GM23338 (cell line): ENCODE results near the gene SLC49A4. TPM values are rescaled to one million over a fixed set of nuclear protein-coding genes. Genes with fewer than 3 reads are reported as not detected.

Experiments used
- ATAC-seq: fragments of 200-7000 bp; cut with Tn5 transposase; 3 replicates; pipeline ENCODE4 v1.9.1; 2020
- DNase-seq: peaks from one replicate; pipeline ENCODE4 v3.0.0-alpha.2; 2015; ENCODE audit warnings: low spot score
- H2AFZ ChIP-seq: fragments of 200-600 bp; sonication (generic); 2 replicates; pipeline ENCODE4 v1.8.0; 2016; ENCODE audit warnings: antibody characterized with exemption, mild to moderate bottlenecking, moderate library complexity
- H3F3A ChIP-seq: fragments of 200-600 bp; sonication (generic); replicated peaks from 2 replicates; pipeline ENCODE4 v1.8.0; 2017; ENCODE audit warnings: antibody characterized with exemption, mixed run types, low read depth
- H3K27ac ChIP-seq: fragments of 200-600 bp; sonication (generic); 2 replicates; pipeline ENCODE4 v1.6.1; 2016; ENCODE audit warnings: low read depth
- H3K27me3 ChIP-seq: fragments of 200-600 bp; sonication (generic); 2 replicates; pipeline ENCODE4 v1.8.0; 2016; ENCODE audit warnings: mild to moderate bottlenecking, mixed run types, moderate library complexity; ENCODE audit not compliant: insufficient read depth
- H3K36me3 ChIP-seq: fragments of 200-600 bp; sonication (generic); 2 replicates; pipeline ENCODE4 v1.8.0; 2016; ENCODE audit warnings: mild to moderate bottlenecking; ENCODE audit not compliant: insufficient read depth
- H3K4me1 ChIP-seq: fragments of 200-600 bp; sonication (generic); 2 replicates; pipeline ENCODE4 v1.8.0; 2016; ENCODE audit warnings: mild to moderate bottlenecking, moderate library complexity; ENCODE audit not compliant: insufficient read depth
- H3K4me2 ChIP-seq: fragments of 200-600 bp; sonication (generic); 2 replicates; pipeline ENCODE4 v1.7.1; 2017; ENCODE audit warnings: mixed run types
- H3K4me3 ChIP-seq: fragments of 200-600 bp; sonication (generic); 2 replicates; pipeline ENCODE4 v1.6.1; 2016; ENCODE audit warnings: mixed run types
- H3K79me2 ChIP-seq: fragments of 200-600 bp; sonication (generic); replicated peaks from 2 replicates; pipeline ENCODE4 v1.8.0; 2017; ENCODE audit warnings: mild to moderate bottlenecking; ENCODE audit not compliant: insufficient read depth
- H3K9me2 ChIP-seq: fragments of 200-600 bp; sonication (generic); 2 replicates; pipeline ENCODE4 v1.8.0; 2017; ENCODE audit not compliant: insufficient read depth
- H4K20me1 ChIP-seq: fragments of 200-600 bp; sonication (generic); replicated peaks from 2 replicates; pipeline ENCODE4 v1.8.0; 2017; ENCODE audit warnings: mild to moderate bottlenecking; ENCODE audit not compliant: insufficient read depth
- H3K27ac Mint-ChIP-seq: 2 replicates; pipeline ENCODE4 v1.8.0; 2020; ENCODE audit warnings: inconsistent platforms, mild to moderate bottlenecking, moderate library complexity, mixed read lengths
- H3K27me3 Mint-ChIP-seq: 3 replicates; pipeline ENCODE4 v1.8.0; 2022; ENCODE audit warnings: low read depth, mild to moderate bottlenecking, moderate library complexity, mixed read lengths, inconsistent platforms; ENCODE audit not compliant: insufficient read depth, poor library complexity
- H3K36me3 Mint-ChIP-seq: 3 replicates; pipeline ENCODE4 v1.8.0; 2021; ENCODE audit warnings: low read depth, mild to moderate bottlenecking, inconsistent platforms, moderate library complexity, mixed read lengths
- H3K4me1 Mint-ChIP-seq: 3 replicates; pipeline ENCODE4 v1.8.0; 2020; ENCODE audit warnings: mild to moderate bottlenecking, inconsistent platforms, mixed read lengths
- H3K4me3 Mint-ChIP-seq: 3 replicates; pipeline ENCODE4 v1.8.0; 2021; ENCODE audit warnings: moderate library complexity, mild to moderate bottlenecking, inconsistent platforms, mixed read lengths
- H3K9me3 Mint-ChIP-seq: 3 replicates; pipeline ENCODE4 v1.8.0; 2020; ENCODE audit warnings: moderate library complexity, mild to moderate bottlenecking, inconsistent platforms, mixed read lengths
- NANOG ChIP-seq: IDR thresholded peaks from 2 replicates; pipeline ENCODE4 v1.6.1; 2016; ENCODE audit warnings: antibody characterized with exemption, borderline replicate concordance
- POLR2AphosphoS5 ChIP-seq: IDR thresholded peaks from 2 replicates; pipeline ENCODE4 v1.6.1; 2016; ENCODE audit warnings: antibody characterized with exemption, low read depth
- STAT1 ChIP-seq: IDR thresholded peaks from one replicate; pipeline ENCODE4 v1.6.1; 2016; ENCODE audit warnings: antibody characterized with exemption; ENCODE audit not compliant: unreplicated experiment
- ZNF331 ChIP-seq: fragments of 250-450 bp; sonication (Bioruptor Pico); IDR thresholded peaks from 2 replicates; pipeline ENCODE4 v1.5.0; 2020; ENCODE audit warnings: low read depth, mild to moderate bottlenecking, moderate library complexity
- polyA plus RNA-seq: library from polyadenylated mRNA; unstranded; fragments of >200 nt; fragmentation: Nextera tagmentation; extraction: Ambion mirVana; gene quantifications from 2 replicates; pipeline ENCODE4 v1.2.1, GENCODE V29; 2016
- total RNA-seq: library from RNA; depleted of rRNA; stranded (reverse); fragments of >200 nt; shearing (Covaris generic); gene quantifications from 2 replicates; pipeline ENCODE4 v1.2.3, GENCODE V29; 2014
- TF ChIP-seq, protein P1 (sequence below): IDR thresholded peaks from 2 replicates; pipeline ENCODE4 v1.6.1; 2016; ENCODE audit warnings: antibody characterized with exemption
- TF ChIP-seq, protein P2 (sequence below): IDR thresholded peaks from one replicate; pipeline ENCODE4 v1.6.1; 2018; ENCODE audit warnings: antibody characterized with exemption; ENCODE audit not compliant: unreplicated experiment
- TF ChIP-seq, protein P3 (sequence below): fragments of 250-450 bp; sonication (Bioruptor Pico); IDR thresholded peaks from 2 replicates; pipeline ENCODE4 v1.5.0; 2020; ENCODE audit warnings: mild to moderate bottlenecking, moderate library complexity

Gene SLC49A4
- total and polyA plus RNA-seq, 2 experiments from 2014 or later: 3.7 to 16.8 TPM

DNA sequence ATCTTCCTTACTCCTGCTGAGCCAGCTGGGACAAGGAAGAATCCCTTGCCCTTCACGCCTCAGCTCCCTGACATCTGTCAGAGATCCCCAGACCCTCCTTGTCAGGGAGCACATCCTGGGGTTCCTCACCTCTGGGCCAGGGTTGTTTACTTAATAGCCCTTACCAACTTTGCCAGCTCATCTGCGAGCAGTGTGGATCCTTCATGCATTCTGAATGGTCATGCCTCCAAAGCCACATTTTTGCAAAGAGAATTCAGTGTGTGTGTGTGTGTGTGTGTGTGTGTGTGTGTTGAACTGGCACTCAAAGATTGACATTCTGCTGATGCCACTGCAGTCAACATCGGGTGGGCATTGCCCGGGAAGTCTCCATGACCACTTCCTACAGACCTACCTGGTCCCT is 112.6 kb downstream of the SLC49A4 start (continued):
- TF ChIP-seq, protein P1, sequence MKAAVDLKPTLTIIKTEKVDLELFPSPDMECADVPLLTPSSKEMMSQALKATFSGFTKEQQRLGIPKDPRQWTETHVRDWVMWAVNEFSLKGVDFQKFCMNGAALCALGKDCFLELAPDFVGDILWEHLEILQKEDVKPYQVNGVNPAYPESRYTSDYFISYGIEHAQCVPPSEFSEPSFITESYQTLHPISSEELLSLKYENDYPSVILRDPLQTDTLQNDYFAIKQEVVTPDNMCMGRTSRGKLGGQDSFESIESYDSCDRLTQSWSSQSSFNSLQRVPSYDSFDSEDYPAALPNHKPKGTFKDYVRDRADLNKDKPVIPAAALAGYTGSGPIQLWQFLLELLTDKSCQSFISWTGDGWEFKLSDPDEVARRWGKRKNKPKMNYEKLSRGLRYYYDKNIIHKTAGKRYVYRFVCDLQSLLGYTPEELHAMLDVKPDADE: no peak
- TF ChIP-seq, protein P2, sequence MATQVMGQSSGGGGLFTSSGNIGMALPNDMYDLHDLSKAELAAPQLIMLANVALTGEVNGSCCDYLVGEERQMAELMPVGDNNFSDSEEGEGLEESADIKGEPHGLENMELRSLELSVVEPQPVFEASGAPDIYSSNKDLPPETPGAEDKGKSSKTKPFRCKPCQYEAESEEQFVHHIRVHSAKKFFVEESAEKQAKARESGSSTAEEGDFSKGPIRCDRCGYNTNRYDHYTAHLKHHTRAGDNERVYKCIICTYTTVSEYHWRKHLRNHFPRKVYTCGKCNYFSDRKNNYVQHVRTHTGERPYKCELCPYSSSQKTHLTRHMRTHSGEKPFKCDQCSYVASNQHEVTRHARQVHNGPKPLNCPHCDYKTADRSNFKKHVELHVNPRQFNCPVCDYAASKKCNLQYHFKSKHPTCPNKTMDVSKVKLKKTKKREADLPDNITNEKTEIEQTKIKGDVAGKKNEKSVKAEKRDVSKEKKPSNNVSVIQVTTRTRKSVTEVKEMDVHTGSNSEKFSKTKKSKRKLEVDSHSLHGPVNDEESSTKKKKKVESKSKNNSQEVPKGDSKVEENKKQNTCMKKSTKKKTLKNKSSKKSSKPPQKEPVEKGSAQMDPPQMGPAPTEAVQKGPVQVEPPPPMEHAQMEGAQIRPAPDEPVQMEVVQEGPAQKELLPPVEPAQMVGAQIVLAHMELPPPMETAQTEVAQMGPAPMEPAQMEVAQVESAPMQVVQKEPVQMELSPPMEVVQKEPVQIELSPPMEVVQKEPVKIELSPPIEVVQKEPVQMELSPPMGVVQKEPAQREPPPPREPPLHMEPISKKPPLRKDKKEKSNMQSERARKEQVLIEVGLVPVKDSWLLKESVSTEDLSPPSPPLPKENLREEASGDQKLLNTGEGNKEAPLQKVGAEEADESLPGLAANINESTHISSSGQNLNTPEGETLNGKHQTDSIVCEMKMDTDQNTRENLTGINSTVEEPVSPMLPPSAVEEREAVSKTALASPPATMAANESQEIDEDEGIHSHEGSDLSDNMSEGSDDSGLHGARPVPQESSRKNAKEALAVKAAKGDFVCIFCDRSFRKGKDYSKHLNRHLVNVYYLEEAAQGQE: no peak
- no peak for TF ChIP-seq STAT1
- no peak for TF ChIP-seq NANOG

DNA sequence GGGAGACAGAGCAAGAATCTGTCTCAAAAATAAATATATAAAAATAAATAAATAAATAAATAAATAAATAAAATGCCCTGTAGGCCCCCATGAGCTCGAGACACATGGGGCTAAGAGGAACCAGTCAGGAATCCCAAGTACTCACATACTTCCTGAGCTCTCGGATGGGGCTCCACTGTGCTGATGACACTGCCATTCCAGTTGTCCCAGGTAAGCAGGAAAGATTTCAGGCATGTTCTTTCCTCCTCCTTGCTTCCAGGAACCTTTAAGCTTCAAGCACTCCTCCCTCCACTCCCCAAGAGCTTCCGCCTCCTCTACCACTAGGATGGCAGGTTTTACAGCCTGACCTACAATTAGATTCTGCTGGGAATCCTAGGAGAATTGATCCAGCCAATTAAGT is 113.4 kb downstream of the SLC49A4 start:
- Mint-ChIP-seq H3K4me3 (no peak overlapping the region), H3K4me1 (peaks cover 26% of the 10 kb centered on the region), H3K9me3 (no peaks in the 10 kb centered on the region), H3K27me3 (no peaks in the 10 kb centered on the region), H3K27ac (no peak overlapping the region), H3K36me3 (no peaks in the 10 kb centered on the region; the same call in 2 of the 3 replicates)
- no peak overlapping the region for H3K27ac ChIP-seq
- TF ChIP-seq, protein P3, sequence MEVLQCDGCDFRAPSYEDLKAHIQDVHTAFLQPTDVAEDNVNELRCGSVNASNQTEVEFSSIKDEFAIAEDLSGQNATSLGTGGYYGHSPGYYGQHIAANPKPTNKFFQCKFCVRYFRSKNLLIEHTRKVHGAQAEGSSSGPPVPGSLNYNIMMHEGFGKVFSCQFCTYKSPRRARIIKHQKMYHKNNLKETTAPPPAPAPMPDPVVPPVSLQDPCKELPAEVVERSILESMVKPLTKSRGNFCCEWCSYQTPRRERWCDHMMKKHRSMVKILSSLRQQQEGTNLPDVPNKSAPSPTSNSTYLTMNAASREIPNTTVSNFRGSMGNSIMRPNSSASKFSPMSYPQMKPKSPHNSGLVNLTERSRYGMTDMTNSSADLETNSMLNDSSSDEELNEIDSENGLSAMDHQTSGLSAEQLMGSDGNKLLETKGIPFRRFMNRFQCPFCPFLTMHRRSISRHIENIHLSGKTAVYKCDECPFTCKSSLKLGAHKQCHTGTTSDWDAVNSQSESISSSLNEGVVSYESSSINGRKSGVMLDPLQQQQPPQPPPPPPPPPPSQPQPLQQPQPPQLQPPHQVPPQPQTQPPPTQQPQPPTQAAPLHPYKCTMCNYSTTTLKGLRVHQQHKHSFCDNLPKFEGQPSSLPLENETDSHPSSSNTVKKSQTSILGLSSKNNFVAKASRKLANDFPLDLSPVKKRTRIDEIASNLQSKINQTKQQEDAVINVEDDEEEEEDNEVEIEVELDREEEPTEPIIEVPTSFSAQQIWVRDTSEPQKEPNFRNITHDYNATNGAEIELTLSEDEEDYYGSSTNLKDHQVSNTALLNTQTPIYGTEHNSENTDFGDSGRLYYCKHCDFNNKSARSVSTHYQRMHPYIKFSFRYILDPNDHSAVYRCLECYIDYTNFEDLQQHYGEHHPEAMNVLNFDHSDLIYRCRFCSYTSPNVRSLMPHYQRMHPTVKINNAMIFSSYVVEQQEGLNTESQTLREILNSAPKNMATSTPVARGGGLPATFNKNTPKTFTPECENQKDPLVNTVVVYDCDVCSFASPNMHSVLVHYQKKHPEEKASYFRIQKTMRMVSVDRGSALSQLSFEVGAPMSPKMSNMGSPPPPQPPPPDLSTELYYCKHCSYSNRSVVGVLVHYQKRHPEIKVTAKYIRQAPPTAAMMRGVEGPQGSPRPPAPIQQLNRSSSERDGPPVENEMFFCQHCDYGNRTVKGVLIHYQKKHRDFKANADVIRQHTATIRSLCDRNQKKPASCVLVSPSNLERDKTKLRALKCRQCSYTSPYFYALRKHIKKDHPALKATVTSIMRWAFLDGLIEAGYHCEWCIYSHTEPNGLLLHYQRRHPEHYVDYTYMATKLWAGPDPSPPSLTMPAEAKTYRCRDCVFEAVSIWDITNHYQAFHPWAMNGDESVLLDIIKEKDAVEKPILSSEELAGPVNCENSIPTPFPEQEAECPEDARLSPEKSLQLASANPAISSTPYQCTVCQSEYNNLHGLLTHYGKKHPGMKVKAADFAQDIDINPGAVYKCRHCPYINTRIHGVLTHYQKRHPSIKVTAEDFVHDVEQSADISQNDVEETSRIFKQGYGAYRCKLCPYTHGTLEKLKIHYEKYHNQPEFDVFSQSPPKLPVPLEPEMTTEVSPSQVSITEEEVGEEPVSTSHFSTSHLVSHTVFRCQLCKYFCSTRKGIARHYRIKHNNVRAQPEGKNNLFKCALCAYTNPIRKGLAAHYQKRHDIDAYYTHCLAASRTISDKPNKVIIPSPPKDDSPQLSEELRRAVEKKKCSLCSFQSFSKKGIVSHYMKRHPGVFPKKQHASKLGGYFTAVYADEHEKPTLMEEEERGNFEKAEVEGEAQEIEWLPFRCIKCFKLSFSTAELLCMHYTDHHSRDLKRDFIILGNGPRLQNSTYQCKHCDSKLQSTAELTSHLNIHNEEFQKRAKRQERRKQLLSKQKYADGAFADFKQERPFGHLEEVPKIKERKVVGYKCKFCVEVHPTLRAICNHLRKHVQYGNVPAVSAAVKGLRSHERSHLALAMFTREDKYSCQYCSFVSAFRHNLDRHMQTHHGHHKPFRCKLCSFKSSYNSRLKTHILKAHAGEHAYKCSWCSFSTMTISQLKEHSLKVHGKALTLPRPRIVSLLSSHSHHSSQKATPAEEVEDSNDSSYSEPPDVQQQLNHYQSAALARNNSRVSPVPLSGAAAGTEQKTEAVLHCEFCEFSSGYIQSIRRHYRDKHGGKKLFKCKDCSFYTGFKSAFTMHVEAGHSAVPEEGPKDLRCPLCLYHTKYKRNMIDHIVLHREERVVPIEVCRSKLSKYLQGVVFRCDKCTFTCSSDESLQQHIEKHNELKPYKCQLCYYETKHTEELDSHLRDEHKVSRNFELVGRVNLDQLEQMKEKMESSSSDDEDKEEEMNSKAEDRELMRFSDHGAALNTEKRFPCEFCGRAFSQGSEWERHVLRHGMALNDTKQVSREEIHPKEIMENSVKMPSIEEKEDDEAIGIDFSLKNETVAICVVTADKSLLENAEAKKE (CRISPR knock-in tag): no peak
- TF ChIP-seq POLR2AphosphoS5 (no peak), ZNF331 (CRISPR knock-in tag) (no peak), NANOG (no peak), STAT1 (no peak)
- no peak overlapping the region for H3K4me2 ChIP-seq
- peaks cover 5% of the 10 kb centered on the region for H3K27me3 ChIP-seq
- no peak for DNase-seq
- no peaks in the 10 kb centered on the region for H3K79me2 ChIP-seq
- 0 out of 2 replicates have a peak, but pooled peaks cover 3% of the 10 kb centered on the region for H3K9me2 ChIP-seq
- H3K36me3 ChIP-seq: no peaks in the 10 kb centered on the region
- H3K4me1 ChIP-seq: no peaks in the 10 kb centered on the region
- no peak overlapping the region for H2AFZ ChIP-seq
- no peaks in the 10 kb centered on the region for H3F3A ChIP-seq
- ATAC-seq: no peak
- H4K20me1 ChIP-seq: no peaks in the 10 kb centered on the region
- H3K4me3 ChIP-seq: no peak overlapping the region
